HEK293T (cell line): ENCODE measurements around the gene TIMM50.

Source experiments
- CTCF ChIA-PET: fragments of 350-600 bp; formaldehyde crosslinking; extraction: SDS; loops from one replicate; lab custom pipeline; 2021; ENCODE audit warnings: antibody characterized with exemption, inconsistent platforms; lab: Yijun Ruan, JAX
- POLR2A ChIA-PET: fragments of 350-600 bp; formaldehyde crosslinking; extraction: SDS; loops from one replicate; lab custom pipeline; 2020; ENCODE audit warnings: antibody characterized with exemption, inconsistent platforms; lab: Yijun Ruan, JAX
- DNase-seq: peaks from one replicate; pipeline ENCODE4 v3.0.0; 2012; ENCODE audit warnings: mixed read lengths; ENCODE audit errors: extremely low spot score
- ARNT ChIP-seq: fragments of 450-650 bp; IDR thresholded peaks from 2 replicates; pipeline ENCODE4 v1.6.1; 2017; ENCODE audit warnings: mild to moderate bottlenecking
- BHLHE40 ChIP-seq: fragments of 450-650 bp; IDR thresholded peaks from 2 replicates; pipeline ENCODE4 v1.6.1; 2016; ENCODE audit warnings: mild to moderate bottlenecking, moderate library complexity, borderline replicate concordance
- CTBP1 ChIP-seq: fragments of 450-650 bp; IDR thresholded peaks from 2 replicates; pipeline ENCODE4 v1.6.1; 2016; ENCODE audit warnings: borderline replicate concordance
- ELF4 ChIP-seq: fragments of 450-650 bp; IDR thresholded peaks from 2 replicates; pipeline ENCODE4 v1.6.1; 2017; ENCODE audit warnings: antibody characterized with exemption
- FOXA1 ChIP-seq: fragments of 450-650 bp; IDR thresholded peaks from 2 replicates; pipeline ENCODE4 v1.6.1; 2016; ENCODE audit warnings: mild to moderate bottlenecking
- FOXK2 ChIP-seq: fragments of 450-650 bp; IDR thresholded peaks from 2 replicates; pipeline ENCODE4 v1.6.1; 2016; ENCODE audit warnings: mild to moderate bottlenecking
- FOXM1 ChIP-seq: fragments of 450-650 bp; IDR thresholded peaks from 2 replicates; pipeline ENCODE4 v1.6.1; 2017; ENCODE audit warnings: mild to moderate bottlenecking, borderline replicate concordance
- HDGF ChIP-seq: fragments of 450-650 bp; IDR thresholded peaks from 2 replicates; pipeline ENCODE4 v1.6.1; 2017; ENCODE audit warnings: antibody characterized with exemption, borderline replicate concordance
- L3MBTL2 ChIP-seq: fragments of 450-650 bp; conservative IDR thresholded peaks from 2 replicates; pipeline ENCODE4 v1.6.1; 2016; ENCODE audit warnings: mild to moderate bottlenecking
- LEF1 ChIP-seq: fragments of 450-650 bp; IDR thresholded peaks from 2 replicates; pipeline ENCODE4 v1.6.1; 2017; ENCODE audit warnings: mild to moderate bottlenecking, borderline replicate concordance
- NFRKB ChIP-seq: fragments of 450-650 bp; IDR thresholded peaks from 2 replicates; pipeline ENCODE4 v1.6.1; 2016; ENCODE audit warnings: mild to moderate bottlenecking, moderate library complexity
- SP1 ChIP-seq: fragments of 450-650 bp; IDR thresholded peaks from 2 replicates; pipeline ENCODE4 v1.6.1; 2017
- SUZ12 ChIP-seq: fragments of 450-650 bp; IDR thresholded peaks from 2 replicates; pipeline ENCODE4 v1.6.1; 2016; ENCODE audit warnings: mild to moderate bottlenecking
- TARDBP ChIP-seq: fragments of 450-650 bp; IDR thresholded peaks from 2 replicates; pipeline ENCODE4 v1.6.1; 2016
- ZNF384 ChIP-seq: fragments of 450-650 bp; IDR thresholded peaks from 2 replicates; pipeline ENCODE4 v1.6.1; 2016
- TF ChIP-seq, protein P1 (sequence below): fragments of 450-650 bp; IDR thresholded peaks from 2 replicates; pipeline ENCODE4 v1.6.1; 2016

TIMM50 gene

GRCh38 chr19:39480337-39481228, at the start of gene TIMM50:
Gene TIMM50 (plus strand): TSS chr19:39480838. CDS start chr19:39480854, 16 bp downstream.
- peak; percentile 95 for DNase-seq
- ChIA-PET CTCF (no interaction called here), POLR2A (interaction anchor here (0.6 to 2.6 kb wide), 12 partner anchors 9 to 52 kb away, joined by 3 to 11 read pairs (median 5); partner anchors contain the start of genes DLL3, EID2B, RPS16 and SUPT5H)
- no peak for TF ChIP-seq FOXK2
- TF ChIP-seq HDGF, result no peak
- peak; percentile 70 for TF ChIP-seq L3MBTL2
- no peak for TF ChIP-seq CTBP1
- TF ChIP-seq BHLHE40, result no peak
- TF ChIP-seq FOXA1, result no peak
- TF ChIP-seq, protein P1, sequence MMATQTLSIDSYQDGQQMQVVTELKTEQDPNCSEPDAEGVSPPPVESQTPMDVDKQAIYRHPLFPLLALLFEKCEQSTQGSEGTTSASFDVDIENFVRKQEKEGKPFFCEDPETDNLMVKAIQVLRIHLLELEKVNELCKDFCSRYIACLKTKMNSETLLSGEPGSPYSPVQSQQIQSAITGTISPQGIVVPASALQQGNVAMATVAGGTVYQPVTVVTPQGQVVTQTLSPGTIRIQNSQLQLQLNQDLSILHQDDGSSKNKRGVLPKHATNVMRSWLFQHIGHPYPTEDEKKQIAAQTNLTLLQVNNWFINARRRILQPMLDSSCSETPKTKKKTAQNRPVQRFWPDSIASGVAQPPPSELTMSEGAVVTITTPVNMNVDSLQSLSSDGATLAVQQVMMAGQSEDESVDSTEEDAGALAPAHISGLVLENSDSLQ, result no peak
- no peak for TF ChIP-seq SUZ12
- TF ChIP-seq SP1, result 0 out of 2 replicates have a peak, but pooled peaks have one; percentile 8
- TF ChIP-seq NFRKB, result no peak
- TF ChIP-seq ELF4, result peak; percentile 26; the same call in 1 of the 2 replicates
- no peak for TF ChIP-seq ZNF384
- no peak for TF ChIP-seq ARNT
- no peak for TF ChIP-seq TARDBP
- TF ChIP-seq FOXM1, result no peak

- ChIA-PET POLR2A (interaction anchor here (1.2 to 2.5 kb wide), 3 partner anchors 9 to 18 kb away, joined by 3 to 9 read pairs (median 6); no protein-coding TSS in a partner anchor), CTCF (no interaction called here)
- TF ChIP-seq TARDBP, result no peak
- 0 out of 2 replicates have a peak, but pooled peaks have one; percentile 27 for TF ChIP-seq ELF4
- no peak for DNase-seq
Observed at GRCh38 chr19:39432677-39433025, 48.0 kb upstream of the TIMM50 start.

DNA sequence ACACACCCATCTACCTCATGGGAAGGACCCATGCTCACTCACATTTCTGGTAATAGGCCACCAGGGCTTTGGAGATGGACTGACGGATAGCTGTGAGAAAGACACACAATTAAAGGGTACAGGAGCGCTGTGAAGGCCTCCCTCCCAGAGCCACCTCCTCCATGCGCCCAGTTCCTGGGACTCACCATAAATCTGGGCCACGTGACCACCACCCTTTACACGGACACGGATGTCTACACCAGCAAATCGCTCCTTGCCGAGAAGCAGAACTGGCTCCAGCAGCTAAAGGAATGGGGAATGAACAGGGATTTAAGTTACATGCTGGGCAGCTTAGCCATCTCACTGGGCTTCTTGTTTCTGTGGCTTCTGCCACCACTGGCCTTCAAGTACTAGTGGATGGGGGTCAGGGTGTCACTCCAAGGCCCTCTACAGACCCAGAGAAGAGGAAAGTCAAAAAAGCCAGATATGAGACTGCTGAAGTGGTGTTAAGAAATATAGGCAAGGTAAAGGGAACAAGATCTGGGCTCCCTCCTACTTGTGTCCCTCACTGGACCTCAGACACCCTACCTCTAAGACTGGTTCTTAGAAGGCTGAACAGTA, 47.1 kb upstream of the TIMM50 start:
- TF ChIP-seq FOXM1, result no peak
- no peak for TF ChIP-seq CTBP1
- TF ChIP-seq, protein P1, result no peak
- no peak for TF ChIP-seq LEF1
- TF ChIP-seq SP1, result no peak
- no peak for TF ChIP-seq SUZ12
- TF ChIP-seq HDGF, result no peak
- TF ChIP-seq TARDBP, result no peak
- no peak for TF ChIP-seq ZNF384
- no peak for TF ChIP-seq L3MBTL2
- no peak for TF ChIP-seq BHLHE40
- no peak for TF ChIP-seq ARNT
- TF ChIP-seq FOXA1, result no peak
- no peak for TF ChIP-seq NFRKB
- no peak for TF ChIP-seq FOXK2
- TF ChIP-seq ELF4, result no peak
- DNase-seq, result no peak
- ChIA-PET CTCF (no interaction called here), POLR2A (interaction anchor here (0.7 to 2.5 kb wide), 6 partner anchors 10 to 53 kb away, joined by 3 to 9 read pairs (median 3); partner anchors contain the start of gene SUPT5H)

- ChIA-PET POLR2A (interaction anchor here (0.9 to 2.5 kb wide), 19 partner anchors 7 to 112 kb away, joined by 3 to 78 read pairs (median 12); partner anchors contain the start of genes EID2B, MED29, PAF1 and SAMD4B), CTCF (interaction anchor here (1.5 kb wide), 2 partner anchors 13 to 23 kb away, joined by 4 to 5 read pairs; partner anchors contain the start of gene PLEKHG2)
- TF ChIP-seq BHLHE40, result no peak
- TF ChIP-seq ARNT, result no peak
- no peak for TF ChIP-seq ZNF384
- no peak for TF ChIP-seq NFRKB
- no peak for TF ChIP-seq FOXA1
- TF ChIP-seq SP1, result no peak
- TF ChIP-seq TARDBP, result no peak
- no peak for TF ChIP-seq HDGF
- TF ChIP-seq FOXM1, result no peak
- no peak for TF ChIP-seq CTBP1
- TF ChIP-seq ELF4, result no peak
- TF ChIP-seq L3MBTL2, result no peak
- TF ChIP-seq, protein P1, result no peak
- no peak for TF ChIP-seq SUZ12
- TF ChIP-seq FOXK2, result no peak
- TF ChIP-seq LEF1, result no peak
- DNase-seq, result no peak
Observed at GRCh38 chr19:39434123-39435076, 46.2 kb upstream of the TIMM50 start.
